HepG2 (cell line): ENCODE data around the gene LENG1. TPM values are rescaled to one million over a fixed set of nuclear protein-coding genes. Genes with fewer than 3 reads are reported as not detected.

Source experiments
- AFF4 ChIP-seq: sonication (generic); formaldehyde crosslinking; IDR thresholded peaks from 2 replicates; pipeline ENCODE4 v1.4.0; 2020; ENCODE audit warnings: missing genetic modification reagents
- ARNT2 ChIP-seq: sonication (generic); formaldehyde crosslinking; IDR thresholded peaks from 2 replicates; pipeline ENCODE4 v1.8.0; 2022; ENCODE audit warnings: mild to moderate bottlenecking, low read depth, missing genetic modification reagents, moderate library complexity
- BATF2 ChIP-seq: sonication (generic); formaldehyde crosslinking; IDR thresholded peaks from 2 replicates; pipeline ENCODE4 v1.8.0; 2022; ENCODE audit warnings: mild to moderate bottlenecking, missing genetic modification reagents, moderate library complexity
- FOXP4 ChIP-seq: sonication (generic); formaldehyde crosslinking; IDR thresholded peaks from 2 replicates; pipeline ENCODE4 v1.4.0; 2020; ENCODE audit warnings: missing genetic modification reagents
- HINFP ChIP-seq: sonication (generic); formaldehyde crosslinking; IDR thresholded peaks from 2 replicates; pipeline ENCODE4 v1.4.0; 2020; ENCODE audit warnings: low read depth, mild to moderate bottlenecking, missing genetic modification reagents
- HOXA5 ChIP-seq: sonication (generic); formaldehyde crosslinking; IDR thresholded peaks from 2 replicates; pipeline ENCODE4 v1.4.0; 2020; ENCODE audit warnings: missing genetic modification reagents
- KAT7 ChIP-seq: IDR thresholded peaks from 2 replicates; pipeline ENCODE4 v1.6.1; 2018; ENCODE audit warnings: borderline replicate concordance, missing compliant biosample characterization
- KLF6 ChIP-seq: IDR thresholded peaks from 2 replicates; pipeline ENCODE4 v1.8.0; 2016; ENCODE audit warnings: missing biosample characterization, missing genetic modification reagents
- MTA3 ChIP-seq: sonication (generic); formaldehyde crosslinking; IDR thresholded peaks from 2 replicates; pipeline ENCODE4 v1.4.0; 2020; ENCODE audit warnings: missing genetic modification reagents
- NFYB ChIP-seq: sonication (generic); formaldehyde crosslinking; IDR thresholded peaks from 2 replicates; pipeline ENCODE4 v1.4.0; 2020; ENCODE audit warnings: missing genetic modification reagents
- PATZ1 ChIP-seq: sonication (generic); formaldehyde crosslinking; IDR thresholded peaks from 2 replicates; pipeline ENCODE4 v1.4.0; 2020; ENCODE audit warnings: missing genetic modification reagents
- PHF21A ChIP-seq: sonication (generic); formaldehyde crosslinking; IDR thresholded peaks from 2 replicates; pipeline ENCODE4 v1.5.0; 2020; ENCODE audit warnings: mild to moderate bottlenecking, missing genetic modification reagents
- SNAPC2 ChIP-seq: sonication (generic); formaldehyde crosslinking; IDR thresholded peaks from 2 replicates; pipeline ENCODE4 v1.8.1; 2022; ENCODE audit warnings: mild to moderate bottlenecking, missing genetic modification reagents
- SOX6 ChIP-seq, 2 experiments: fragments of 450-650 bp in 1 of 2; sonication (generic) in 1 of 2; formaldehyde crosslinking in 1 of 2; IDR thresholded peaks; 2 replicates each; pipeline versions ENCODE4 v1.4.0 to v1.6.1; 2017 to 2020; ENCODE audit warnings: antibody characterized with exemption in 1 of 2, mild to moderate bottlenecking in 1 of 2, missing genetic modification reagents in 1 of 2
- SPEN ChIP-seq: sonication (generic); formaldehyde crosslinking; IDR thresholded peaks from 2 replicates; pipeline ENCODE4 v1.5.1; 2020; ENCODE audit warnings: low read depth, mild to moderate bottlenecking, missing genetic modification reagents
- ZBTB38 ChIP-seq: sonication (generic); formaldehyde crosslinking; IDR thresholded peaks from 2 replicates; pipeline ENCODE4 v1.5.1; 2020; ENCODE audit warnings: mild to moderate bottlenecking, missing genetic modification reagents
- ZFP1 ChIP-seq: IDR thresholded peaks from 2 replicates; pipeline ENCODE4 v1.6.1; 2016
- ZNF12 ChIP-seq: sonication (generic); formaldehyde crosslinking; IDR thresholded peaks from 2 replicates; pipeline ENCODE4 v1.5.0; 2020; ENCODE audit warnings: missing genetic modification reagents
- ZNF234 ChIP-seq: sonication (generic); formaldehyde crosslinking; conservative IDR thresholded peaks from 2 replicates; pipeline ENCODE4 v1.5.1; 2020; ENCODE audit warnings: mild to moderate bottlenecking, missing genetic modification reagents
- ZNF383 ChIP-seq: sonication (generic); formaldehyde crosslinking; IDR thresholded peaks from 2 replicates; pipeline ENCODE4 v1.4.0; 2020; ENCODE audit warnings: missing genetic modification reagents, mild to moderate bottlenecking, borderline replicate concordance
- polyA plus RNA-seq, 8 experiments: library from polyadenylated mRNA; depleted of rRNA in 3 of 8; stranded (reverse) in 7 of 8; unstranded in 1 of 8; fragments of >200 nt; fragmentation: Illumina TruSeq in 4 of 8; extraction: Trizol in 4 of 8; gene quantifications; 2 replicates each; pipeline versions ENCODE4 v1.2.1 to v1.2.3, GENCODE V29; 2011 to 2016; ENCODE audit warnings: low read depth in 4 of 8, missing spikeins in 1 of 8, mixed read lengths in 1 of 8; ENCODE audit not compliant: insufficient read depth in 1 of 8
- total RNA-seq, 5 experiments: library from RNA; depleted of rRNA; stranded (reverse); fragments of >200 nt; fragmentation: Illumina TruSeq; extraction: Trizol; gene quantifications; 2 replicates each; pipeline ENCODE4 v1.2.3, GENCODE V29; 2016; ENCODE audit warnings: low read depth in 1 of 5

Gene LENG1
- total and polyA plus RNA-seq, 2 of the 13 experiments (the other 11 are each of a cell fraction or from before 2014, with no cell fraction given): 1.8 to 3.8 TPM

GRCh38 chr19:54137699-54138488 is 21.6 kb downstream of the LENG1 start, which contains the start of gene CNOT3 (continued):
- TF ChIP-seq AFF4 (CRISPR knock-in tag) (no peak), ZNF12 (CRISPR knock-in tag) (no peak), SPEN (CRISPR knock-in tag) (no peak; the same call in 1 of the 2 replicates), NFYB (no peak), SOX6 (IDR thresholded peaks at IDR 0.05) (no peak), SOX6 (CRISPR knock-in tag; IDR thresholded peaks at IDR 0.05) (no peak; the same call in 1 of the 2 replicates), HOXA5 (CRISPR knock-in tag) (peak; percentile 45), KAT7 (CRISPR knock-in tag) (no peak), MTA3 (CRISPR knock-in tag) (no peak), ZBTB38 (CRISPR knock-in tag) (no peak), ZFP1 (CRISPR knock-in tag) (no peak), KLF6 (CRISPR knock-in tag) (no peak), HINFP (CRISPR knock-in tag) (no peak), ZNF383 (no peak), ZNF234 (no peak), FOXP4 (CRISPR knock-in tag) (no peak), BATF2 (CRISPR knock-in tag) (0 out of 2 replicates have a peak, but pooled peaks have one; percentile 55), ARNT2 (CRISPR knock-in tag) (no peak), SNAPC2 (CRISPR knock-in tag) (0 out of 2 replicates have a peak, but pooled peaks have one; percentile 66), PATZ1 (CRISPR knock-in tag) (no peak), PHF21A (no peak)
